Measurements from ENCODE around the gene CADPS. TPM values are rescaled to one million over a fixed set of nuclear protein-coding genes. Genes with fewer than 3 reads are reported as not detected.
A peak's percentile ranks its signal among the peaks of the same experiment; 100 is the strongest.

Gene CADPS
- total RNA-seq, 1 donor from 2014 or later = 265 TPM

GRCh38 chr3:62376906-62377877 lies 498.0 kb downstream of the CADPS start:
- peak; percentile 57 for DNase-seq
- no peak for TF ChIP-seq CTCF (IDR thresholded peaks at IDR 0.05; ENCODE audit: partially characterized antibody, unreplicated experiment)
- H3K36me3 Mint-ChIP-seq (ENCODE audit: unreplicated experiment) = no peaks in the 10 kb centered on the region
- peak overlapping the region; percentile 68 for H3K27ac Mint-ChIP-seq (ENCODE audit: unreplicated experiment)
- H3K4me1 Mint-ChIP-seq (ENCODE audit: low read depth, unreplicated experiment) = peaks cover 23% of the 10 kb centered on the region
- peaks cover 15% of the 10 kb centered on the region for H3K9me3 Mint-ChIP-seq (ENCODE audit: unreplicated experiment)
- peak overlapping the region; percentile 43 for H3K4me3 Mint-ChIP-seq (ENCODE audit: unreplicated experiment)
- H3K27me3 Mint-ChIP-seq (ENCODE audit: unreplicated experiment) = peaks cover 38% of the 10 kb centered on the region

GRCh38 chr3:62376454-62376720 lies 498.8 kb downstream of the CADPS start:
- H3K27ac Mint-ChIP-seq (ENCODE audit: unreplicated experiment) = no peak overlapping the region
- no peak for DNase-seq
- H3K4me3 Mint-ChIP-seq (ENCODE audit: unreplicated experiment) = no peak overlapping the region
- peaks cover 41% of the 10 kb centered on the region for H3K27me3 Mint-ChIP-seq (ENCODE audit: unreplicated experiment)
- TF ChIP-seq CTCF (IDR thresholded peaks at IDR 0.05; ENCODE audit: partially characterized antibody, unreplicated experiment) = no peak
- no peaks in the 10 kb centered on the region for H3K36me3 Mint-ChIP-seq (ENCODE audit: unreplicated experiment)
- peaks cover 24% of the 10 kb centered on the region for H3K4me1 Mint-ChIP-seq (ENCODE audit: low read depth, unreplicated experiment)
- H3K9me3 Mint-ChIP-seq (ENCODE audit: unreplicated experiment) = peaks cover 13% of the 10 kb centered on the region

- Mint-ChIP-seq H3K27ac (ENCODE audit: unreplicated experiment) (peak overlapping the region; percentile 1), H3K4me3 (ENCODE audit: unreplicated experiment) (no peak overlapping the region), H3K4me1 (ENCODE audit: low read depth, unreplicated experiment) (peaks cover 29% of the 10 kb centered on the region), H3K36me3 (ENCODE audit: unreplicated experiment) (no peaks in the 10 kb centered on the region), H3K27me3 (ENCODE audit: unreplicated experiment) (peaks cover 46% of the 10 kb centered on the region), H3K9me3 (ENCODE audit: unreplicated experiment) (peaks cover 16% of the 10 kb centered on the region)
- no peak for TF ChIP-seq CTCF (IDR thresholded peaks at IDR 0.05; ENCODE audit: partially characterized antibody, unreplicated experiment)
- DNase-seq = no peak
Measured at GRCh38 chr3:62375655-62376453, 499.4 kb downstream of the CADPS start.

- no peaks in the 10 kb centered on the region for H3K36me3 Mint-ChIP-seq (ENCODE audit: unreplicated experiment)
- H3K4me3 Mint-ChIP-seq (ENCODE audit: unreplicated experiment) = peak overlapping the region; percentile 62
- DNase-seq = no peak
- H3K9me3 Mint-ChIP-seq (ENCODE audit: unreplicated experiment) = peaks cover 17% of the 10 kb centered on the region
- peaks cover 52% of the 10 kb centered on the region for H3K27me3 Mint-ChIP-seq (ENCODE audit: unreplicated experiment)
- H3K4me1 Mint-ChIP-seq (ENCODE audit: low read depth, unreplicated experiment) = peaks cover 35% of the 10 kb centered on the region
- no peak for TF ChIP-seq CTCF (IDR thresholded peaks at IDR 0.05; ENCODE audit: partially characterized antibody, unreplicated experiment)
- no peak overlapping the region for H3K27ac Mint-ChIP-seq (ENCODE audit: unreplicated experiment)
Measured at GRCh38 chr3:62374341-62375218, 500.6 kb downstream of the CADPS start.

Data from glutamatergic neuron (in vitro differentiated cells).